WTC11 (cell line): ENCODE measurements around the gene KDM5B. TPM values are rescaled to one million over a fixed set of nuclear protein-coding genes. Genes with fewer than 3 reads are reported as not detected.

Experiments
- ATAC-seq: fragments of 200-7000 bp; cut with Tn5 transposase; 2 replicates; pipeline ENCODE4 v1.10.0; 2021; ENCODE audit warnings: mild to moderate bottlenecking, moderate library complexity
- CTCF ChIA-PET: fragments of 300-600 bp; sonication (Branson Sonifier 250); formaldehyde crosslinking; loops from one replicate; lab custom pipeline; 2021; ENCODE audit warnings: antibody characterized with exemption; lab: Charles Lee
- POLR2A ChIA-PET: fragments of 350-600 bp; sonication (Branson Sonifier 250); formaldehyde crosslinking; loops from one replicate; lab custom pipeline; 2021; ENCODE audit warnings: antibody characterized with exemption; lab: Charles Lee
- DNase-seq: peaks from one replicate; pipeline ENCODE4 v3.0.0; 2021; ENCODE audit warnings: low spot score
- H3K27ac Mint-ChIP-seq: 2 replicates; pipeline ENCODE4 v1.8.0; 2021; ENCODE audit warnings: mixed read lengths
- H3K27me3 Mint-ChIP-seq: 2 replicates; pipeline ENCODE4 v1.8.0; 2021; ENCODE audit warnings: low read depth, mild to moderate bottlenecking, moderate library complexity, mixed read lengths
- H3K36me3 Mint-ChIP-seq: 2 replicates; pipeline ENCODE4 v1.8.0; 2021; ENCODE audit warnings: mixed read lengths
- H3K4me1 Mint-ChIP-seq: 2 replicates; pipeline ENCODE4 v1.8.0; 2022; ENCODE audit warnings: mixed read lengths
- H3K4me3 Mint-ChIP-seq: 2 replicates; pipeline ENCODE4 v1.8.0; 2021; ENCODE audit warnings: mild to moderate bottlenecking, moderate library complexity, mixed read lengths
- H3K9me3 Mint-ChIP-seq: 2 replicates; pipeline ENCODE4 v1.8.0; 2021; ENCODE audit warnings: mixed read lengths
- AR ChIP-seq: fragments of 250-450 bp; sonication (Bioruptor Pico); IDR thresholded peaks from 2 replicates; pipeline ENCODE4 v1.9.0; 2021; ENCODE audit warnings: mild to moderate bottlenecking
- EMX1 ChIP-seq: fragments of 250-450 bp; sonication (Bioruptor Pico); IDR thresholded peaks from 2 replicates; pipeline ENCODE4 v1.8.0; 2021; ENCODE audit warnings: mild to moderate bottlenecking
- MYBL2 ChIP-seq: sonication (generic); formaldehyde crosslinking; IDR thresholded peaks from 2 replicates; pipeline ENCODE4 v1.8.1; 2023; ENCODE audit warnings: mild to moderate bottlenecking, moderate library complexity, missing genetic modification reagents
- SOX15 ChIP-seq: fragments of 250-450 bp; sonication (Bioruptor Pico); IDR thresholded peaks from 2 replicates; pipeline ENCODE4 v1.9.0; 2021; ENCODE audit warnings: mild to moderate bottlenecking
- TP53 ChIP-seq: sonication (generic); formaldehyde crosslinking; IDR thresholded peaks from 2 replicates; pipeline ENCODE4 v1.8.1; 2023; ENCODE audit warnings: mild to moderate bottlenecking, missing genetic modification reagents
- ZMAT4 ChIP-seq: fragments of 250-450 bp; sonication (Bioruptor Pico); IDR thresholded peaks from 2 replicates; pipeline ENCODE4 v1.9.0; 2021; ENCODE audit warnings: mild to moderate bottlenecking
- ZNF121 ChIP-seq: sonication (generic); formaldehyde crosslinking; IDR thresholded peaks from 2 replicates; pipeline ENCODE4 v1.8.0; 2023; ENCODE audit warnings: missing genetic modification reagents
- ZNF281 ChIP-seq: sonication (generic); formaldehyde crosslinking; IDR thresholded peaks from 2 replicates; pipeline ENCODE4 v1.8.0; 2023; ENCODE audit warnings: mild to moderate bottlenecking, missing genetic modification reagents
- ZNF416 ChIP-seq: fragments of 250-450 bp; sonication (Bioruptor Pico); IDR thresholded peaks from 2 replicates; pipeline ENCODE4 v1.9.0; 2021; ENCODE audit warnings: mild to moderate bottlenecking, inconsistent platforms
- total RNA-seq: library from RNA; stranded (reverse); gene quantifications from 3 replicates; pipeline ENCODE4 v1.2.3, GENCODE V29; 2021
- TF ChIP-seq, protein P1 (sequence below): sonication (generic); formaldehyde crosslinking; IDR thresholded peaks from 2 replicates; pipeline ENCODE4 v1.8.0; 2022; ENCODE audit warnings: mild to moderate bottlenecking, missing genetic modification reagents
- TF ChIP-seq, protein P2 (sequence below): sonication (generic); formaldehyde crosslinking; IDR thresholded peaks from 2 replicates; pipeline ENCODE4 v1.8.0; 2022; ENCODE audit warnings: mild to moderate bottlenecking, missing genetic modification reagents
- TF ChIP-seq, protein P3 (sequence below): fragments of 250-450 bp; sonication (Bioruptor Pico); IDR thresholded peaks from 2 replicates; pipeline ENCODE4 v1.9.0; 2021; ENCODE audit warnings: moderate library complexity, mild to moderate bottlenecking, inconsistent platforms, borderline replicate concordance

The KDM5B gene
- total RNA-seq, 1 experiment from 2014 or later: 222 TPM

DNA sequence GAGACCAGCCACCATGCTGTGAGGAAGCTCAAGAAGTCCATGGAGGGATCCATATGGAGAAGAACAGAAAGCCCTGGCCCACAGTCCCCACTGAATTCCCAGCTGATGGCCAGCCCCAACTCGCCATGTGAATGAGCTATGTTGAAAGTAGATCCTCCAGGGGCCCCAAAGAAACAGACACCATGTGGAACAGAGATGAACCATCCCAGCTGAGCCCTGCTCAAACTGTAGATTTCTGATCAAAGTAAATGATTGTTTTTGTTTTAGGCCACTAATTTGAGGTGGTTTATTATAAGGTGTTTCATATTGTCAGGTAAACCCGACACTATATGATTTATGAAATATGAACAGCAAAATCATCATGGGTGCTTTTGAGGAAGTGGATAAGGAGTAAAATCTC, 130.8 kb downstream of the KDM5B start:
- H3K9me3 Mint-ChIP-seq: peaks cover 16% of the 10 kb centered on the region
- no peak overlapping the region for H3K27ac Mint-ChIP-seq
- H3K36me3 Mint-ChIP-seq: peaks cover 14% of the 10 kb centered on the region
- DNase-seq (no peak), ATAC-seq (no peak)
- TF ChIP-seq AR (no peak), TP53 (no peak), EMX1 (CRISPR knock-in tag) (no peak), SOX15 (CRISPR knock-in tag) (no peak), ZNF281 (CRISPR knock-in tag) (no peak), MYBL2 (CRISPR knock-in tag) (no peak), ZMAT4 (CRISPR knock-in tag) (no peak), ZNF121 (no peak), ZNF416 (no peak)
- TF ChIP-seq, protein P1, sequence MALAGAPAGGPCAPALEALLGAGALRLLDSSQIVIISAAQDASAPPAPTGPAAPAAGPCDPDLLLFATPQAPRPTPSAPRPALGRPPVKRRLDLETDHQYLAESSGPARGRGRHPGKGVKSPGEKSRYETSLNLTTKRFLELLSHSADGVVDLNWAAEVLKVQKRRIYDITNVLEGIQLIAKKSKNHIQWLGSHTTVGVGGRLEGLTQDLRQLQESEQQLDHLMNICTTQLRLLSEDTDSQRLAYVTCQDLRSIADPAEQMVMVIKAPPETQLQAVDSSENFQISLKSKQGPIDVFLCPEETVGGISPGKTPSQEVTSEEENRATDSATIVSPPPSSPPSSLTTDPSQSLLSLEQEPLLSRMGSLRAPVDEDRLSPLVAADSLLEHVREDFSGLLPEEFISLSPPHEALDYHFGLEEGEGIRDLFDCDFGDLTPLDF: no peak
- TF ChIP-seq, protein P2, sequence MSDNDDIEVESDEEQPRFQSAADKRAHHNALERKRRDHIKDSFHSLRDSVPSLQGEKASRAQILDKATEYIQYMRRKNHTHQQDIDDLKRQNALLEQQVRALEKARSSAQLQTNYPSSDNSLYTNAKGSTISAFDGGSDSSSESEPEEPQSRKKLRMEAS (CRISPR knock-in tag): no peak
- TF ChIP-seq, protein P3, sequence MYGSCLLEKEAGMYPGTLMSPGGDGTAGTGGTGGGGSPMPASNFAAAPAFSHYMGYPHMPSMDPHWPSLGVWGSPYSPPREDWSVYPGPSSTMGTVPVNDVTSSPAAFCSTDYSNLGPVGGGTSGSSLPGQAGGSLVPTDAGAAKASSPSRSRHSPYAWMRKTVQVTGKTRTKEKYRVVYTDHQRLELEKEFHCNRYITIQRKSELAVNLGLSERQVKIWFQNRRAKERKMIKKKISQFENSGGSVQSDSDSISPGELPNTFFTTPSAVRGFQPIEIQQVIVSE (CRISPR knock-in tag): no peak
- CTCF ChIA-PET: interaction anchor here (0.6 to 1.8 kb wide), 3 partner anchors 7 to 16 kb away, joined by 3 to 4 read pairs (median 4); no protein-coding TSS in a partner anchor
- no peaks in the 10 kb centered on the region; the same call in 1 of the 2 replicates for H3K27me3 Mint-ChIP-seq
- no peak overlapping the region for H3K4me3 Mint-ChIP-seq
- POLR2A ChIA-PET: no interaction called here
- peaks cover 14% of the 10 kb centered on the region for H3K4me1 Mint-ChIP-seq

Other genes with a start within 250 kb of the KDM5B start
- gene SYT2, start 98.0 kb downstream of the KDM5B start, total RNA-seq: 9.5 to 12.1 TPM (median 9.6 TPM) in 3 replicates
- gene PCAT6, start 2.5 kb upstream of the KDM5B start, total RNA-seq: 11.2 to 13.2 TPM (median 11.7 TPM) in 3 replicates
- 5.4 to 6.6 TPM (median 5.6 TPM) in 3 replicates for gene RABIF, start 80.7 kb upstream of the KDM5B start, total RNA-seq
- gene KLHL12, start 118.8 kb upstream of the KDM5B start, total RNA-seq: 29.6 to 35.5 TPM (median 34.6 TPM) in 3 replicates
- gene ADIPOR1, start 149.9 kb upstream of the KDM5B start, total RNA-seq: 68.7 to 73.2 TPM (median 72.6 TPM) in 3 replicates
- 15.6 to 18.4 TPM (median 17.6 TPM) in 3 replicates for gene CYB5R1, start 158.8 kb upstream of the KDM5B start, total RNA-seq
- gene TMEM183A, start 199.0 kb upstream of the KDM5B start, total RNA-seq: 97.4 to 108 TPM (median 99.8 TPM) in 3 replicates
- gene PPFIA4, start 218.1 kb upstream of the KDM5B start, total RNA-seq: 21.1 to 24.9 TPM (median 22.7 TPM) in 3 replicates